IMR-90 (cell line): ENCODE data around the gene COL5A3. TPM values are rescaled to one million over a fixed set of nuclear protein-coding genes. Genes with fewer than 3 reads are reported as not detected.

Experiments
- ATAC-seq: fragments of 200-7000 bp; cut with Tn5 transposase; 2 replicates; pipeline ENCODE4 v1.9.1; 2020; ENCODE audit warnings: low read depth, mild to moderate bottlenecking, moderate library complexity
- BruUV-seq: library from RNA; stranded (reverse); fragments of 400-500 nt; replicated peaks from 2 replicates; lab custom pipeline; 2021; lab: Mats Ljungman, UMichigan
- CTCF ChIA-PET: fragments of 300-600 bp; formaldehyde crosslinking; extraction: SDS; loops from one replicate; lab custom pipeline; 2021; ENCODE audit warnings: antibody characterized with exemption; lab: Yijun Ruan, JAX
- POLR2A ChIA-PET: fragments of 300-600 bp; sonication (Branson Sonifier 250); formaldehyde crosslinking; loops from one replicate; lab custom pipeline; 2022; ENCODE audit warnings: antibody characterized with exemption; ENCODE audit not compliant: unreplicated experiment; lab: Charles Lee
- DNase-seq: peaks from one replicate; pipeline ENCODE4 v3.0.0; 2013
- H2AFZ ChIP-seq: replicated peaks from 2 replicates; pipeline ENCODE3; 2013; ENCODE audit warnings: low read length, mild to moderate bottlenecking; ENCODE audit not compliant: poor library complexity
- H2AK5ac ChIP-seq: 2 replicates; pipeline ENCODE4 v1.6.1; 2013; ENCODE audit warnings: low read depth, low read length, inconsistent platforms
- H2AK9ac ChIP-seq: replicated peaks from 2 replicates; pipeline ENCODE3; 2013; ENCODE audit warnings: mild to moderate bottlenecking, low read depth, low read length, moderate library complexity; ENCODE audit not compliant: poor library complexity
- H2BK120ac ChIP-seq: 2 replicates; pipeline ENCODE4 v1.6.1; 2013; ENCODE audit warnings: low read depth, low read length, inconsistent platforms
- H2BK15ac ChIP-seq: 3 replicates; pipeline ENCODE4 v1.6.1; 2013; ENCODE audit warnings: low read depth, low read length, inconsistent platforms
- H2BK20ac ChIP-seq: 2 replicates; pipeline ENCODE4 v1.6.1; 2013; ENCODE audit warnings: low read depth, mild to moderate bottlenecking, inconsistent platforms, low read length, moderate library complexity
- H2BK5ac ChIP-seq: 2 replicates; pipeline ENCODE4 v1.6.1; 2013; ENCODE audit warnings: mild to moderate bottlenecking, low read depth, low read length, inconsistent platforms; ENCODE audit not compliant: poor library complexity, severe bottlenecking
- H3K14ac ChIP-seq: replicated peaks from 2 replicates; pipeline ENCODE4 v1.6.1; 2013; ENCODE audit warnings: low read depth, low read length, inconsistent platforms
- H3K18ac ChIP-seq: 2 replicates; pipeline ENCODE4 v1.6.1; 2013; ENCODE audit warnings: low read depth, low read length, control low read depth
- H3K23ac ChIP-seq: 2 replicates; pipeline ENCODE4 v1.6.1; 2013; ENCODE audit warnings: low read depth, low read length, inconsistent platforms
- H3K27ac ChIP-seq: 2 replicates; pipeline ENCODE4 v1.5.1; 2013; ENCODE audit warnings: mild to moderate bottlenecking, control low read depth, low read length; ENCODE audit not compliant: insufficient read depth
- H3K27me3 ChIP-seq: 2 replicates; pipeline ENCODE4 v1.6.1; 2013; ENCODE audit warnings: low read length; ENCODE audit not compliant: control insufficient read depth, insufficient read depth
- H3K36me3 ChIP-seq: 2 replicates; pipeline ENCODE4 v1.6.1; 2013; ENCODE audit warnings: low read length, mixed read lengths; ENCODE audit not compliant: control insufficient read depth, insufficient read depth
- H3K4ac ChIP-seq: 2 replicates; pipeline ENCODE4 v1.6.1; 2013; ENCODE audit warnings: low read depth, low read length, inconsistent platforms
- H3K4me1 ChIP-seq: 2 replicates; pipeline ENCODE4 v1.6.1; 2013; ENCODE audit warnings: low read length, mixed read lengths; ENCODE audit not compliant: control insufficient read depth, insufficient read depth
- H3K4me2 ChIP-seq: 2 replicates; pipeline ENCODE4 v1.6.1; 2013; ENCODE audit warnings: low read depth, mild to moderate bottlenecking, control low read depth, low read length, moderate library complexity
- H3K4me3 ChIP-seq: 2 replicates; pipeline ENCODE4 v1.5.1; 2013; ENCODE audit warnings: low read depth, mild to moderate bottlenecking, control low read depth, low read length, moderate library complexity; ENCODE audit not compliant: insufficient read depth
- H3K56ac ChIP-seq: 2 replicates; pipeline ENCODE4 v1.6.1; 2013; ENCODE audit warnings: low read length, inconsistent platforms; ENCODE audit not compliant: insufficient read depth; ENCODE audit errors: extremely low read depth
- H3K79me1 ChIP-seq, 2 experiments: 2 replicates each; pipeline ENCODE4 v1.6.1; 2013; ENCODE audit warnings: low read length in 2 of 2, inconsistent platforms in 1 of 2, low read depth in 1 of 2
- H3K9ac ChIP-seq: 2 replicates; pipeline ENCODE4 v1.6.1; 2013; ENCODE audit warnings: low read depth, low read length, control low read depth
- H3K9me1 ChIP-seq: 2 replicates; pipeline ENCODE4 v1.6.1; 2013; ENCODE audit warnings: low read length, inconsistent platforms; ENCODE audit not compliant: insufficient read depth
- H3K9me3 ChIP-seq: 2 replicates; pipeline ENCODE4 v1.6.1; 2013; ENCODE audit warnings: low read length; ENCODE audit not compliant: control insufficient read depth, insufficient read depth
- H4K20me1 ChIP-seq: 2 replicates; pipeline ENCODE4 v1.6.1; 2013; ENCODE audit warnings: low read length, inconsistent platforms; ENCODE audit not compliant: insufficient read depth
- H4K5ac ChIP-seq: 2 replicates; pipeline ENCODE4 v1.6.1; 2013; ENCODE audit warnings: mild to moderate bottlenecking, low read depth, low read length, control low read depth
- H4K8ac ChIP-seq, 2 experiments: 2 replicates each; pipeline ENCODE4 v1.6.1; 2013; ENCODE audit warnings: low read depth in 2 of 2, low read length in 2 of 2, control low read depth in 1 of 2, inconsistent platforms in 1 of 2
- H4K91ac ChIP-seq: 2 replicates; pipeline ENCODE4 v1.6.1; 2013; ENCODE audit warnings: low read depth, low read length, inconsistent platforms; ENCODE audit not compliant: insufficient read depth
- BHLHE40 ChIP-seq: fragments of 150-350 bp; IDR thresholded peaks from 2 replicates; pipeline ENCODE4 v1.6.1; 2016; ENCODE audit warnings: mild to moderate bottlenecking, low read depth, low read length
- CEBPB ChIP-seq: IDR thresholded peaks from 2 replicates; pipeline ENCODE4 v1.6.1; 2012; ENCODE audit warnings: low read depth, low read length, improper control_type of control experiment
- MAFK ChIP-seq: IDR thresholded peaks from 2 replicates; pipeline ENCODE4 v1.6.1; 2012; ENCODE audit warnings: low read depth, low read length, improper control_type of control experiment
- RAD21 ChIP-seq: IDR thresholded peaks from 2 replicates; pipeline ENCODE4 v1.6.1; 2012; ENCODE audit warnings: low read length, improper control_type of control experiment
- RFX5 ChIP-seq: IDR thresholded peaks from 2 replicates; pipeline ENCODE4 v1.8.0; 2012; ENCODE audit warnings: low read depth, mild to moderate bottlenecking, low read length, moderate library complexity
- SMC3 ChIP-seq: fragments of 150-350 bp; IDR thresholded peaks from 2 replicates; pipeline ENCODE4 v1.6.1; 2016; ENCODE audit warnings: low read depth, mild to moderate bottlenecking, antibody characterized with exemption, low read length, moderate library complexity
- WGBS, 2 experiments: methylation state at CpG; one replicate each; pipeline versions ENCODE4 v1.1.5 to v1.1.7; 2013; ENCODE audit warnings: missing lambda C conversion rate in 2 of 2; ENCODE audit not compliant: insufficient read length in 1 of 2; ENCODE audit errors: extremely low coverage in 2 of 2; 5-methylcytosine and 5-hydroxymethylcytosine counted together
- dilution Hi-C: fragments of 300-500 bp; cut with HindIII; formaldehyde crosslinking; loops from one replicate; pipeline ENCODE4 v1.14.3; 2018; ENCODE audit warnings: low sequenced_read_pairs; ENCODE audit not compliant: unreplicated experiment
- in situ Hi-C: fragments of 300-500 bp; cut with MboI; formaldehyde crosslinking; loops from 3 replicates; pipeline ENCODE4 v1.14.3; 2019; ENCODE audit warnings: low sequenced_read_pairs, inconsistent platforms, mixed read lengths
- intact Hi-C: fragments of 100-400 bp; cut with micrococcal nuclease; formaldehyde crosslinking; loops from 2 replicates; pipeline ENCODE4 v1.10.0; 2022
- polyA plus RNA-seq, 3 experiments: library from polyadenylated mRNA; depleted of rRNA; stranded (reverse); fragments of >200 nt; gene quantifications; 2 replicates each; pipeline ENCODE4 v1.2.3, GENCODE V29; 2012; ENCODE audit warnings: low replicate concordance in 1 of 3
- total RNA-seq: library from RNA; depleted of rRNA; stranded (reverse); fragments of >200 nt; gene quantifications from 2 replicates; pipeline ENCODE4 v1.2.3, GENCODE V29; 2012

Gene COL5A3
- total and polyA plus RNA-seq, 2 of the 4 experiments (the other 2 are of a cell fraction): 0.54 to 1.5 TPM

DNA sequence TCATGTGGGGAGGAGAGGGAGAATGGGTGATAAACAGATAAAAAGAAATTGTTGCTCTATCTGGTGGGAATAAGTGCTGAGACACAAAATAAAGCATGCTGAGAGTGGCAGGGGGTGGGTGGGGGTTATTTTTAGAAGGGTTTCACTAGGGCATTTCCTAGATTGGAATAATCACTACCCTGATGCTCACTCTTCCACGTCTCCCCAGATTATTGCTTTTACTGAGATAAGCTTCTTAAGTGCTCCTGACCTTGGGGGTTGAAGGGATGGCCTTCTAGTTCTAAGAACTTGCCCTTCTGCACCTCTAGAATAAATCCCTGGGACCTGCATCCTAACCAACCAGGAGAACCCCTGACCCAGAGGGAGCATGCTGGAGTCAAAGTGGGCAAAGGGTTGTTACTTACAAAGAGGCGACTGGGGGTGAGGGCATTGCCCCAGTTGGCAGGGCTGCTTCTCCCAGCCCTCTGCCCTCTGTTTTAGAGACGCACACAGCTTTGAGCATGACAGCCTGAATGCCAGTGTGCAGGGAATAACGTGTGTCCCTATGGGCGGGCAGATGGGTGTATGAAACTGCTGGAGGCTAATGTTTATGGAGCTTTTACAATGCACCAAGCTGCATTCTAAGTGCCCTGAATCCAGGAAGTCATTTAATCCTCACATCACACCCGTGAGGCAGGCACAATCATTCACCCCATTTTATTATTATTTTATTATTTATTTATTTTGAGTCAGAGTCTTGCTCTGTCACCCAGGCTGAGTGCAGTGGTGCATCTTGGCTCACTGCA lies 3.7 kb upstream of the COL5A3 start (continued):
- TF ChIP-seq BHLHE40: no peak

DNA sequence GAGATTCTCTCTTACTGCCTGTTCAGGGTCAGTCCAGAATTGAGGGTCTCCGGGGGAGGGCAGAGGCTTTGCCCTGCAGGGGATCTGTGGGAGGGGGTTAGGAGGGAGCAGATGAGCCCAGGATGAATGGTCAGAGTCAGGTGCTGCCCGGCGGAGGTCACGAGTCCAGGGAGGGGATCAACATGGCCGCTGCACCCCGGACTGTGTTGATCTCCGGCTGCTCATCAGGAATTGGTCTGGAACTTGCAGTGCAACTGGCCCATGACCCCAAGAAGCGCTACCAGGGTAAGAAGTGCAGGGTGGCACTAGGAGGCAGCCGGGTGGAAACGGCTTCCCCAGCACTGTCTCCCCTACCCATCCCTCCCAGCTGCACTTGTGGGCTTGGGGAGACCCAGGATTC lies 3.0 kb upstream of the COL5A3 start, which contains the start of gene RDH8:
RDH8 (plus strand) TSS at position 168 of the 400 bp plus-strand sequence; CDS start at position 183, 15 bp downstream.
- peaks cover 15% of the 10 kb centered on the region for H3K9me1 ChIP-seq
- H3K27me3 ChIP-seq: no peaks in the 10 kb centered on the region
- no peak within 1 kb of the TSS for H4K8ac ChIP-seq
- no peak within 1 kb of the TSS for H4K91ac ChIP-seq
- H3K23ac ChIP-seq: no peak within 1 kb of the TSS
- H3K9me3 ChIP-seq: no peaks in the 10 kb centered on the region
- no peak within 1 kb of the TSS for H3K18ac ChIP-seq
- H3K4ac ChIP-seq: no peak within 1 kb of the TSS
- dilution Hi-C loops: no loop called here
- TF ChIP-seq RAD21 (no peak), MAFK (no peak), RFX5 (no peak), SMC3 (no peak), BHLHE40 (no peak), CEBPB (no peak)
- H2AK9ac ChIP-seq: no peak within 1 kb of the TSS
- no peak within 1 kb of the TSS for H2AFZ ChIP-seq
- H3K4me1 ChIP-seq: peaks cover 10% of the 10 kb centered on the region
- DNase-seq (no peak), ATAC-seq (no peak)
- no peak within 1 kb of the TSS for H2BK20ac ChIP-seq
- H3K27ac ChIP-seq: no peak within 1 kb of the TSS
- H3K4me3 ChIP-seq: no peak within 1 kb of the TSS
- H3K79me1 ChIP-seq: peaks cover 2 to 9% of the 10 kb centered on the region in 2 experiments; a peak in 3 of 4 replicates
- no peak within 1 kb of the TSS for H2AK5ac ChIP-seq
- H4K5ac ChIP-seq: no peak within 1 kb of the TSS
- peaks cover 13% of the 10 kb centered on the region for H4K20me1 ChIP-seq
- in situ Hi-C loops: no loop called here
- no peak within 1 kb of the TSS for H3K4me2 ChIP-seq
- no peak within 1 kb of the TSS for H3K9ac ChIP-seq
- H3K56ac ChIP-seq: no peak within 1 kb of the TSS
- H3K14ac ChIP-seq: no peak within 1 kb of the TSS
- BruUV-seq: no TSS peak
- WGBS, 2 experiments: 92% methylated on average over 4 of the region's 10 CpGs; no CpG with 5 or more reads in 1 of the 2 experiments
- CTCF ChIA-PET: no interaction called here
- no peaks in the 10 kb centered on the region for H3K36me3 ChIP-seq
- intact Hi-C loops: no loop called here
- POLR2A ChIA-PET: no interaction called here
- no peak within 1 kb of the TSS for H2BK15ac ChIP-seq
- no peak within 1 kb of the TSS for H2BK120ac ChIP-seq
- H2BK5ac ChIP-seq: no peak within 1 kb of the TSS
